ACHN (cell line): ENCODE measurements around the gene KLHL10.

Experiments
- DNase-seq: peaks from one replicate; pipeline ENCODE4 v3.0.0-alpha.2; 2015
- in situ Hi-C: cut with HindIII; loops from 2 replicates; pipeline ENCODE4 v1.10.0; 2017; ENCODE audit warnings: low sequenced_read_pairs, low pct_ligation_motif_present, low pct_unique_long_range_greater_than_20kb

Gene KLHL10

GRCh38 chr17:41837761-41838538 lies at the start of gene KLHL10:
TSS of gene KLHL10 (plus strand) at chr17:41837825. CDS start at chr17:41837933, 108 bp downstream.
- no peak for DNase-seq
- in situ Hi-C loops, result no loop called here

- peak; percentile 60 for DNase-seq
- in situ Hi-C loops, result no loop called here
These were observed 44.5 kb upstream of the KLHL10 start for GRCh38 chr17:41792845-41793783.

- DNase-seq, result no peak
- in situ Hi-C loops, result no loop called here
These were observed 43.7 kb upstream of the KLHL10 start for GRCh38 chr17:41793784-41794539.

- no peak for DNase-seq
- in situ Hi-C loops, result no loop called here
These were observed 43.1 kb upstream of the KLHL10 start for GRCh38 chr17:41794540-41794975.

GRCh38 chr17:41796121-41796895 lies 41.3 kb upstream of the KLHL10 start:
- in situ Hi-C loops, result no loop called here
- no peak for DNase-seq

GRCh38 chr17:41797377-41797776 lies 40.2 kb upstream of the KLHL10 start:
- in situ Hi-C loops, result no loop called here
- DNase-seq, result no peak

- in situ Hi-C loops, result no loop called here
- no peak for DNase-seq
These were observed 38.3 kb upstream of the KLHL10 start for GRCh38 chr17:41799366-41799765.

GRCh38 chr17:41800601-41801373 lies 36.8 kb upstream of the KLHL10 start:
- in situ Hi-C loops, result loop anchor here (10.0 kb wide), 1 partner anchor 56 kb away; no protein-coding TSS in a partner anchor
- peak; percentile 84 for DNase-seq

GRCh38 chr17:41801374-41802271 lies 36.0 kb upstream of the KLHL10 start:
- peak; percentile 97 for DNase-seq
- in situ Hi-C loops, result loop anchor here (10.0 kb wide), 1 partner anchor 57 kb away; no protein-coding TSS in a partner anchor

- in situ Hi-C loops, result loop anchor here (10.0 kb wide), 1 partner anchor 59 kb away; no protein-coding TSS in a partner anchor
- DNase-seq, result no peak
These were observed 34.3 kb upstream of the KLHL10 start for GRCh38 chr17:41803049-41804020.

GRCh38 chr17:41806685-41807445 lies 30.8 kb upstream of the KLHL10 start:
- in situ Hi-C loops, result loop anchor here (10.0 kb wide), 1 partner anchor 62 kb away; no protein-coding TSS in a partner anchor
- DNase-seq, result no peak

- no peak for DNase-seq
- in situ Hi-C loops, result no loop called here
These were observed 26.7 kb upstream of the KLHL10 start for GRCh38 chr17:41810659-41811548.

GRCh38 chr17:41811549-41812380 lies 25.9 kb upstream of the KLHL10 start, which contains the start of gene P3H4:
TSS of gene P3H4 (minus strand) at chr17:41811949. CDS start at chr17:41811915, 34 bp downstream.
- in situ Hi-C loops, result no loop called here
- peak; percentile 79 for DNase-seq
